Measurements from ENCODE around the gene RABGAP1L. TPM values are rescaled to one million over a fixed set of nuclear protein-coding genes. Genes with fewer than 3 reads are reported as not detected.

The RABGAP1L gene
- total and polyA plus RNA-seq, 10 of the 15 experiments (the other 5 are each of a cell fraction or from before 2014, with no cell fraction given): 5.8 to 194 (median 113) TPM

- TF ChIP-seq SKIL (IDR thresholded peaks at IDR 0.05; ENCODE audit: low read depth, poor library complexity, severe bottlenecking) (peak; percentile 80), SRF (IDR thresholded peaks at IDR 0.05; ENCODE audit: low read depth in 2 of 2, low read length in 2 of 2) (peak in 1 of 2 experiments; percentile 53; a peak in 2 of 4 replicates), RELB (IDR thresholded peaks at IDR 0.05; ENCODE audit: low read depth) (peak; percentile 80), NR2C1 (IDR thresholded peaks at IDR 0.05) (peak; percentile 84), IRF3 (IDR thresholded peaks at IDR 0.05) (no peak; the same call in 1 of the 2 replicates), CHD2 (IDR thresholded peaks at IDR 0.05; ENCODE audit: borderline replicate concordance, low read depth, low read length) (peak; percentile 97), TCF12 (IDR thresholded peaks at IDR 0.05; ENCODE audit: low read depth, low read length) (0 out of 2 replicates have a peak, but pooled peaks have one; percentile 3), SIN3A (IDR thresholded peaks at IDR 0.05; ENCODE audit: low read depth, low read length) (0 out of 2 replicates have a peak, but pooled peaks have one; percentile 3), FOXM1 (IDR thresholded peaks at IDR 0.05; ENCODE audit: low read depth, low read length) (peak; percentile 67), USF1 (IDR thresholded peaks at IDR 0.05; ENCODE audit: borderline replicate concordance, extremely low read length, insufficient read depth, low read depth, low read length) (peak; percentile 87), DPF2 (IDR thresholded peaks at IDR 0.05) (0 out of 2 replicates have a peak, but pooled peaks have one; percentile 34), TAF1 (IDR thresholded peaks at IDR 0.05; ENCODE audit: borderline replicate concordance, low read depth, low read length) (peak; percentile 89), E4F1 (IDR thresholded peaks at IDR 0.05; ENCODE audit: borderline replicate concordance, partially characterized antibody) (peak; percentile 54), CBX3 (IDR thresholded peaks at IDR 0.05; ENCODE audit: borderline replicate concordance, low read depth) (no peak), CEBPZ (IDR thresholded peaks at IDR 0.05; ENCODE audit: low read depth, low read length) (no peak), PAX5 (IDR thresholded peaks at IDR 0.05; ENCODE audit: borderline replicate concordance, low read depth, low read length) (no peak; the same call in 1 of the 2 replicates), SREBF2 (IDR thresholded peaks at IDR 0.05; ENCODE audit: low read length) (no peak)
Observed at GRCh38 chr1:174999216-174999935, 840.1 kb downstream of the RABGAP1L start (continued).

All from GM12878 (cell line).